SJSA1 (cell line): ENCODE results near the gene BDNF. TPM values are rescaled to one million over a fixed set of nuclear protein-coding genes. Genes with fewer than 3 reads are reported as not detected.
A peak's percentile ranks its signal among the peaks of the same experiment; 100 is the strongest.

Experiments
- DNase-seq, 2 experiments: peaks; one replicate each; pipeline ENCODE4 v3.0.0-alpha.2; 2015 to 2020; ENCODE audit warnings: low spot score in 2 of 2, low read depth in 1 of 2
- H3K27ac ChIP-seq: fragments of 250-450 bp; sonication (Bioruptor Pico); 2 replicates; pipeline ENCODE4 v1.5.1; 2020; ENCODE audit warnings: mild to moderate bottlenecking, moderate library complexity
- H3K27me3 ChIP-seq: fragments of 250-450 bp; sonication (Bioruptor Pico); replicated peaks from 2 replicates; pipeline ENCODE4 v1.5.1; 2020; ENCODE audit warnings: mild to moderate bottlenecking, moderate library complexity
- H3K36me3 ChIP-seq: fragments of 250-450 bp; sonication (Bioruptor Pico); 2 replicates; pipeline ENCODE4 v1.5.1; 2020; ENCODE audit warnings: mild to moderate bottlenecking
- H3K4me1 ChIP-seq: fragments of 250-450 bp; sonication (Bioruptor Pico); replicated peaks from 2 replicates; pipeline ENCODE4 v1.6.1; 2021; ENCODE audit warnings: mild to moderate bottlenecking
- H3K4me3 ChIP-seq: fragments of 250-450 bp; sonication (Bioruptor Pico); 2 replicates; pipeline ENCODE4 v1.5.1; 2020; ENCODE audit warnings: mild to moderate bottlenecking
- H3K9me3 ChIP-seq: fragments of 250-450 bp; sonication (Bioruptor Pico); replicated peaks from 2 replicates; pipeline ENCODE4 v1.5.1; 2020; ENCODE audit warnings: mild to moderate bottlenecking
- total RNA-seq: library from RNA; depleted of rRNA; stranded (reverse); fragments of >200 nt; shearing (Covaris generic); gene quantifications from 2 replicates; pipeline ENCODE4 v1.2.3, GENCODE V29; 2014

Gene BDNF
- total RNA-seq, 1 experiment from 2014 or later = 22.4 TPM

GRCh38 chr11:27699242-27699925 lies 871 bp downstream of the BDNF start:
- H3K4me3 ChIP-seq = peak overlapping the region; percentile 66
- H3K9me3 ChIP-seq = no peaks in the 10 kb centered on the region
- H3K4me1 ChIP-seq = peaks cover 27% of the 10 kb centered on the region
- no peak for DNase-seq
- no peaks in the 10 kb centered on the region for H3K27me3 ChIP-seq
- H3K36me3 ChIP-seq = peaks cover 14% of the 10 kb centered on the region
- peak overlapping the region; percentile 53 for H3K27ac ChIP-seq

DNA sequence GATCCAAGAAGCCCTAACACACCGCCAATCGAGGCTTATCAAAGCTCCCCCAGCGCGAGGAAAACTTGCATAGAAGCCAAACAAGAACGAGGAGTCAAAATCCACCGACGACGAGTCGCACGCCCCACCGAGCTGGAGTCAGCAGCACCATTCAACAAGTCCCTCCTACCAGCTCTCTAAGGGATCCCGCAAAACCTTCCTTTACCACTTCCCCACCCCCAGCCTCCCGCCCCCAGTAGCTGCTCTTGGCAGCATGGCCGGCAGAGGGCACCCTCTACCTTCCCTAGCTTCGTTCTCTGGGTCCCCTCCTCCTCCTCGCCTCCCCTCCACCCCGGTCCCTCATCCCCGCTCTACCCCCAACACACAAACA lies 1.4 kb downstream of the BDNF start:
- Histone ChIP-seq H3K4me3 (peak overlapping the region; percentile 66), H3K27me3 (no peaks in the 10 kb centered on the region), H3K27ac (peak overlapping the region; percentile 84), H3K4me1 (peaks cover 27% of the 10 kb centered on the region), H3K9me3 (no peaks in the 10 kb centered on the region), H3K36me3 (peaks cover 14% of the 10 kb centered on the region)
- peak; percentile 90 to 92 for DNase-seq

GRCh38 chr11:27697679-27698275 lies 2.5 kb downstream of the BDNF start:
- Histone ChIP-seq H3K9me3 (no peaks in the 10 kb centered on the region), H3K4me1 (peaks cover 27% of the 10 kb centered on the region), H3K36me3 (peaks cover 14% of the 10 kb centered on the region), H3K27ac (peak overlapping the region; percentile 84), H3K4me3 (peak overlapping the region; percentile 66; the same call in 1 of the 2 replicates), H3K27me3 (no peaks in the 10 kb centered on the region)
- peak in 1 of 2 experiments; percentile 69 for DNase-seq

DNA sequence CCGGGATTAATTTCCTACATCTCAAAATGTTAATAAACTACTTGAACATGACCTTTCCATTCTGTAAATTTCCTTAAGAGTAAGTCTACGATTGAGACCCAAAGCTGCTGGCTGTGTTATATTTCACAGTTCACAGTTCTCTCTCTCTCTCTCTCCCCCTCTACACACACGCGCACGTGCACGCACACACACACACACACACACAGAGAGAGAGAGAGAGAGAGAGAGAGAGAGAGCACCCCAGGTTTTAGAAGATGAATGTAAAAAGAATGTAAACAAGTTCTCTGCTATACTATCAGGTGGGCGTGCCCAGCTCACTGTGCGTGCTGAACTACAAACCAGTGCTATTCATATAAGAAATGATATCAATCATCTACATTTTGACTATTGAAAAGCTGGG lies 3.3 kb downstream of the BDNF start:
- Histone ChIP-seq H3K4me3 (peak overlapping the region; percentile 66; the same call in 1 of the 2 replicates), H3K27ac (peak overlapping the region; percentile 84), H3K36me3 (peaks cover 14% of the 10 kb centered on the region), H3K4me1 (peaks cover 27% of the 10 kb centered on the region), H3K9me3 (no peaks in the 10 kb centered on the region), H3K27me3 (no peaks in the 10 kb centered on the region)
- peak in 1 of 2 experiments; percentile 55 for DNase-seq

- H3K4me3 ChIP-seq = no peak overlapping the region
- peak overlapping the region; percentile 10; the same call in 1 of the 2 replicates for H3K27ac ChIP-seq
- H3K36me3 ChIP-seq = peaks cover 14% of the 10 kb centered on the region
- no peak for DNase-seq
- peaks cover 27% of the 10 kb centered on the region for H3K4me1 ChIP-seq
- H3K9me3 ChIP-seq = no peaks in the 10 kb centered on the region
- no peaks in the 10 kb centered on the region for H3K27me3 ChIP-seq
Measured at GRCh38 chr11:27696115-27696514, 4.1 kb downstream of the BDNF start.

- no peak overlapping the region for H3K4me3 ChIP-seq
Measured at GRCh38 chr11:27694992-27695391, 5.3 kb downstream of the BDNF start.

DNA sequence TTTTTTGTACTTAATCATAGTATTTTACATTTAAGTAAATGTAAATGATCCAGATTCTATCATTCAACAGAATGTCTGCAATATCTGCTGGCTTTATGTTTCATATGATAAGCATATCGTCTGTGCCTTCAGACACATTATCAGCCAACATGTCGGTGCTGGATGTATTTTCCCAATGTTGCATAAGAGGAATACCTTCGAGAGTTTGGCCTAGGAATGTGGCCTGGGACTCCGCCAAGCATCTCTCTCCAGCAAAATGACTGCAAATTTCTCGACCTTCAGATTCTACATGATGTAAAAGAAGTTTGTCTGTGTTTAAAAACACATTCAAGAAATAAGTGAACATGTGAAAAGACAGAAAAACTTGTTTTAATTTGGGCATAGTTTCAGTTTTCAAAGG lies 6.9 kb downstream of the BDNF start:
- H3K36me3 ChIP-seq = peaks cover 13% of the 10 kb centered on the region
- DNase-seq = no peak
- no peaks in the 10 kb centered on the region for H3K9me3 ChIP-seq
- H3K4me1 ChIP-seq = peaks cover 27% of the 10 kb centered on the region
- H3K27ac ChIP-seq = no peak overlapping the region
- H3K27me3 ChIP-seq = no peaks in the 10 kb centered on the region
- no peak overlapping the region for H3K4me3 ChIP-seq

More at GRCh38 chr11:27694992-27695391, 5.3 kb downstream of the BDNF start:
- peak in 1 of 2 experiments; percentile 13 for DNase-seq
- no peaks in the 10 kb centered on the region for H3K27me3 ChIP-seq
- H3K4me1 ChIP-seq = peaks cover 27% of the 10 kb centered on the region
- H3K36me3 ChIP-seq = peaks cover 10% of the 10 kb centered on the region
- no peaks in the 10 kb centered on the region for H3K9me3 ChIP-seq
- peak overlapping the region; percentile 10; the same call in 1 of the 2 replicates for H3K27ac ChIP-seq

- H3K27me3 ChIP-seq = no peaks in the 10 kb centered on the region
- no peaks in the 10 kb centered on the region for H3K9me3 ChIP-seq
- H3K4me3 ChIP-seq = no peak overlapping the region
- H3K27ac ChIP-seq = no peak overlapping the region
- no peak for DNase-seq
- H3K4me1 ChIP-seq = peaks cover 25% of the 10 kb centered on the region
- H3K36me3 ChIP-seq = peaks cover 19% of the 10 kb centered on the region
Measured at GRCh38 chr11:27692781-27693180, 7.5 kb downstream of the BDNF start.

GRCh38 chr11:27688076-27688475 lies 12.2 kb downstream of the BDNF start:
- Histone ChIP-seq H3K27ac (no peak overlapping the region), H3K4me3 (no peak overlapping the region), H3K9me3 (no peaks in the 10 kb centered on the region), H3K27me3 (no peaks in the 10 kb centered on the region), H3K4me1 (no peaks in the 10 kb centered on the region; the same call in 1 of the 2 replicates), H3K36me3 (peaks cover 29% of the 10 kb centered on the region)
- no peak for DNase-seq

- DNase-seq = no peak
- Histone ChIP-seq H3K36me3 (peaks cover 20% of the 10 kb centered on the region), H3K4me3 (no peak overlapping the region), H3K27me3 (no peaks in the 10 kb centered on the region), H3K4me1 (peaks cover 28% of the 10 kb centered on the region), H3K9me3 (no peaks in the 10 kb centered on the region), H3K27ac (0 out of 2 replicates have a peak overlapping the region, but pooled peaks have one; percentile 14)
Measured at GRCh38 chr11:27681664-27682063, 18.6 kb downstream of the BDNF start.

- Histone ChIP-seq H3K9me3 (no peaks in the 10 kb centered on the region), H3K27me3 (no peaks in the 10 kb centered on the region), H3K4me1 (peaks cover 28% of the 10 kb centered on the region), H3K4me3 (no peak overlapping the region), H3K36me3 (peaks cover 16% of the 10 kb centered on the region), H3K27ac (no peak overlapping the region)
- DNase-seq = no peak
Measured at GRCh38 chr11:27679136-27680015, 20.9 kb downstream of the BDNF start.

DNA sequence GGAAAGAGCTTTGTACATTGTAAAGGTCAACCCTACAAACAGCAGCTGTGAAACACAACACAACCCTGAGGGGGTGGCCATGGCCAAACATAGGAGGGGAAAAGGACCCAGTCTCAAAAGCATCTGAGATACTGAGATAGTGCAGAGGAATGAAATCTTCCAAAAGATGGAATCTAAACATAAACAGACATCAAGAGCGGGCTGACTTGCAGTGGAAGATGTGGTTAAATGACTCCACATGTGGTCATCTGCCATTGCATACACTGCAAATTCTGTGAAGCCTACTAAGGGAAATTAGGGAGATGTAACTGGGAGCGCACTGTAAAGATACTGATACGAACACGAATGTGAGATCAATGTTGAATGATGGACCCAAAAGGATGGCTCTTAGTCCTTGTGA lies 22.0 kb downstream of the BDNF start:
- Histone ChIP-seq H3K27ac (no peak overlapping the region), H3K36me3 (peaks cover 20% of the 10 kb centered on the region), H3K27me3 (no peaks in the 10 kb centered on the region), H3K9me3 (no peaks in the 10 kb centered on the region), H3K4me1 (peaks cover 28% of the 10 kb centered on the region), H3K4me3 (no peak overlapping the region)
- peak; percentile 44 for DNase-seq

GRCh38 chr11:27677108-27677507 lies 23.1 kb downstream of the BDNF start:
- H3K27me3 ChIP-seq = no peaks in the 10 kb centered on the region
- peaks cover 2% of the 10 kb centered on the region; the same call in 1 of the 2 replicates for H3K9me3 ChIP-seq
- H3K4me3 ChIP-seq = no peak overlapping the region
- H3K36me3 ChIP-seq = peaks cover 21% of the 10 kb centered on the region
- peaks cover 28% of the 10 kb centered on the region for H3K4me1 ChIP-seq
- DNase-seq = no peak
- H3K27ac ChIP-seq = no peak overlapping the region
